Caco-2 (cell line): ENCODE results near the gene ERC2. TPM values are rescaled to one million over a fixed set of nuclear protein-coding genes. Genes with fewer than 3 reads are reported as not detected.

Source experiments
- BruUV-seq: library from RNA; stranded (reverse); fragments of 400-500 nt; replicated peaks from 2 replicates; lab custom pipeline; 2021; lab: Mats Ljungman, UMichigan
- CTCF ChIA-PET: fragments of 300-600 bp; sonication (Branson Sonifier 250); formaldehyde crosslinking; loops from one replicate; lab custom pipeline; 2022; ENCODE audit warnings: antibody characterized with exemption; lab: Charles Lee
- POLR2A ChIA-PET: fragments of 300-600 bp; sonication (Branson Sonifier 250); formaldehyde crosslinking; loops from one replicate; lab custom pipeline; 2022; ENCODE audit warnings: antibody characterized with exemption; lab: Charles Lee
- DNase-seq, 2 experiments: peaks; one replicate each; pipeline versions ENCODE4 v3.0.0 to v3.0.0-alpha.2; 2020 to 2022
- H3K27me3 ChIP-seq: replicated peaks from 2 replicates; pipeline ENCODE4 v1.6.0; 2011; ENCODE audit warnings: low read length; ENCODE audit not compliant: control insufficient read depth, insufficient read depth
- H3K36me3 ChIP-seq: 2 replicates; pipeline ENCODE4 v1.5.1; 2011; ENCODE audit warnings: low read length; ENCODE audit not compliant: control insufficient read depth, insufficient read depth
- H3K4me1 ChIP-seq: fragments of 250-450 bp; sonication (Bioruptor Pico); 2 replicates; pipeline ENCODE4 v1.5.1; 2020; ENCODE audit warnings: mild to moderate bottlenecking
- H3K4me3 ChIP-seq: 2 replicates; pipeline ENCODE4 v1.5.1; 2011; ENCODE audit warnings: low read depth, mild to moderate bottlenecking, control low read depth, low read length
- H3K9me3 ChIP-seq: fragments of 250-450 bp; sonication (Bioruptor Pico); 2 replicates; pipeline ENCODE4 v1.5.1; 2020; ENCODE audit warnings: mild to moderate bottlenecking, moderate library complexity
- H3K27ac Mint-ChIP-seq: one replicate; pipeline ENCODE4 v1.8.0; 2022; ENCODE audit warnings: mixed read lengths; ENCODE audit not compliant: unreplicated experiment
- H3K27me3 Mint-ChIP-seq: one replicate; pipeline ENCODE4 v1.8.0; 2022; ENCODE audit warnings: mixed read lengths; ENCODE audit not compliant: insufficient read depth, unreplicated experiment
- H3K36me3 Mint-ChIP-seq: one replicate; pipeline ENCODE4 v1.8.0; 2022; ENCODE audit warnings: mild to moderate bottlenecking, mixed read lengths; ENCODE audit not compliant: insufficient read depth, unreplicated experiment
- H3K4me1 Mint-ChIP-seq: one replicate; pipeline ENCODE4 v1.8.0; 2022; ENCODE audit warnings: low read depth, mixed read lengths; ENCODE audit not compliant: unreplicated experiment
- H3K4me3 Mint-ChIP-seq: one replicate; pipeline ENCODE4 v1.8.0; 2022; ENCODE audit warnings: mild to moderate bottlenecking, moderate library complexity, mixed read lengths; ENCODE audit not compliant: unreplicated experiment
- H3K9me3 Mint-ChIP-seq: one replicate; pipeline ENCODE4 v1.8.0; 2022; ENCODE audit warnings: mixed read lengths; ENCODE audit not compliant: unreplicated experiment
- intact Hi-C: fragments of 100-400 bp; cut with micrococcal nuclease; formaldehyde crosslinking; loops from one replicate; pipeline ENCODE4 v1.10.0; 2022; ENCODE audit not compliant: unreplicated experiment
- total RNA-seq: library from RNA; stranded (reverse); gene quantifications from 2 replicates; pipeline ENCODE4 v1.2.3, GENCODE V29; 2022
- TF ChIP-seq, protein P1 (sequence below), 2 experiments: fragments of 200-600 bp in 1 of 2; IDR thresholded peaks; 1 replicate in 1 of 2; 2 replicates in 1 of 2; pipeline versions ENCODE4 v1.5.1 to v1.8.0; 2011 to 2022; ENCODE audit warnings: antibody characterized with exemption in 1 of 2, control low read depth in 1 of 2, inconsistent platforms in 1 of 2, low read depth in 1 of 2, low read length in 1 of 2, mild to moderate bottlenecking in 1 of 2, moderate library complexity in 1 of 2; ENCODE audit not compliant: insufficient read depth in 1 of 2, severe bottlenecking in 1 of 2, unreplicated experiment in 1 of 2

Gene ERC2
- total RNA-seq, 1 experiment from 2014 or later = 0.54 TPM

DNA sequence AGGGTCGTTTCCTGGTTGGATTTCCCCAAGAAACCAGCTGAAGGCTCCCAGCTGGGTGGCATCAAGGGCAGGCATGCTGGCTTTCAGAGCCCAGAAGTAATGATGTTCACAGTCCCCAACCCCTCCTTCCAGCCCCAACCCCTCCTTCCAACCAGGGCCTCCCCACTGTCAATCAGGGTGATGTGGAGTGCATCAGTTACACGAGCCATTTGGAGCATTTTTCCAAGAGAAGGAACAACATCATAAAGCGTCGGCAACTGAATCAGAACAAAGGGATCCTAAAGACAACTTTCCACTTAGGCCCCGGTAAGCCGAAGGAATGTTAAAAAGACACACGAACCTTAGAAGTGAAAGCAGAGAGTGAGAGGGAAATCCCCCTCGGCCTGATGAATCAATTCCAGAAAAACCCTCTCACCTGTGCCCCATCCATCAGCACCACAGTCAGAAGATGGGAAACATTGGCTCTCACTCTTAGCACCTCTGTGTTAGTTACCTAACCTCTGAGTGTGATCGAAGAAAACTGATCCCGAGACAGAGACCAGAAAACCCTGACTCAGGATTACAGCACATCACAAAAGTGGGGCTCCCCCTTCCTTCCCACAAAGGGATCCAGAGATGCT lies 880.0 kb downstream of the ERC2 start:
- intact Hi-C loops = no loop called here
- POLR2A ChIA-PET = no interaction called here
- no peaks in the 10 kb centered on the region for H3K36me3 Mint-ChIP-seq
- BruUV-seq = no TSS peak
- Histone ChIP-seq H3K36me3 (no peaks in the 10 kb centered on the region), H3K4me1 (no peaks in the 10 kb centered on the region), H3K27me3 (no peaks in the 10 kb centered on the region), H3K4me3 (no peak overlapping the region), H3K9me3 (no peaks in the 10 kb centered on the region)
- no peaks in the 10 kb centered on the region for H3K9me3 Mint-ChIP-seq
- no peak for DNase-seq
- no peak overlapping the region for H3K4me3 Mint-ChIP-seq
- CTCF ChIA-PET = no interaction called here
- H3K4me1 Mint-ChIP-seq = peaks cover 5% of the 10 kb centered on the region
- no peak overlapping the region for H3K27ac Mint-ChIP-seq
- TF ChIP-seq, protein P1, sequence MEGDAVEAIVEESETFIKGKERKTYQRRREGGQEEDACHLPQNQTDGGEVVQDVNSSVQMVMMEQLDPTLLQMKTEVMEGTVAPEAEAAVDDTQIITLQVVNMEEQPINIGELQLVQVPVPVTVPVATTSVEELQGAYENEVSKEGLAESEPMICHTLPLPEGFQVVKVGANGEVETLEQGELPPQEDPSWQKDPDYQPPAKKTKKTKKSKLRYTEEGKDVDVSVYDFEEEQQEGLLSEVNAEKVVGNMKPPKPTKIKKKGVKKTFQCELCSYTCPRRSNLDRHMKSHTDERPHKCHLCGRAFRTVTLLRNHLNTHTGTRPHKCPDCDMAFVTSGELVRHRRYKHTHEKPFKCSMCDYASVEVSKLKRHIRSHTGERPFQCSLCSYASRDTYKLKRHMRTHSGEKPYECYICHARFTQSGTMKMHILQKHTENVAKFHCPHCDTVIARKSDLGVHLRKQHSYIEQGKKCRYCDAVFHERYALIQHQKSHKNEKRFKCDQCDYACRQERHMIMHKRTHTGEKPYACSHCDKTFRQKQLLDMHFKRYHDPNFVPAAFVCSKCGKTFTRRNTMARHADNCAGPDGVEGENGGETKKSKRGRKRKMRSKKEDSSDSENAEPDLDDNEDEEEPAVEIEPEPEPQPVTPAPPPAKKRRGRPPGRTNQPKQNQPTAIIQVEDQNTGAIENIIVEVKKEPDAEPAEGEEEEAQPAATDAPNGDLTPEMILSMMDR (IDR thresholded peaks at IDR 0.05; ENCODE audit: insufficient read depth in 1 of 2, low read depth in 1 of 2, low read length in 1 of 2, severe bottlenecking in 1 of 2, unreplicated experiment in 1 of 2) = no peak
- H3K27me3 Mint-ChIP-seq = peaks cover 2% of the 10 kb centered on the region

- Histone ChIP-seq H3K9me3 (no peaks in the 10 kb centered on the region), H3K27me3 (no peaks in the 10 kb centered on the region), H3K4me3 (no peak overlapping the region), H3K4me1 (no peaks in the 10 kb centered on the region), H3K36me3 (no peaks in the 10 kb centered on the region)
- no peak for DNase-seq
- ChIA-PET POLR2A (no interaction called here), CTCF (no interaction called here)
- TF ChIP-seq, protein P1 (IDR thresholded peaks at IDR 0.05; ENCODE audit: insufficient read depth in 1 of 2, low read depth in 1 of 2, low read length in 1 of 2, severe bottlenecking in 1 of 2, unreplicated experiment in 1 of 2) = no peak
- peaks cover 2% of the 10 kb centered on the region for H3K27me3 Mint-ChIP-seq
- H3K36me3 Mint-ChIP-seq = no peaks in the 10 kb centered on the region
- H3K4me1 Mint-ChIP-seq = no peaks in the 10 kb centered on the region
- no peaks in the 10 kb centered on the region for H3K9me3 Mint-ChIP-seq
- BruUV-seq = no TSS peak
- H3K4me3 Mint-ChIP-seq = no peak overlapping the region
- intact Hi-C loops = no loop called here
- no peak overlapping the region for H3K27ac Mint-ChIP-seq
Measured at GRCh38 chr3:55585856-55586255, 882.4 kb downstream of the ERC2 start.

- H3K9me3 ChIP-seq = no peaks in the 10 kb centered on the region
- H3K9me3 Mint-ChIP-seq = no peaks in the 10 kb centered on the region
- H3K4me1 ChIP-seq = no peaks in the 10 kb centered on the region
- POLR2A ChIA-PET = no interaction called here
- no peak overlapping the region for H3K4me3 Mint-ChIP-seq
- H3K27me3 Mint-ChIP-seq = peaks cover 2% of the 10 kb centered on the region
- no peak overlapping the region for H3K27ac Mint-ChIP-seq
- CTCF ChIA-PET = no interaction called here
- H3K4me1 Mint-ChIP-seq = no peaks in the 10 kb centered on the region
- H3K4me3 ChIP-seq = no peak overlapping the region
- TF ChIP-seq, protein P1 (IDR thresholded peaks at IDR 0.05; ENCODE audit: insufficient read depth in 1 of 2, low read depth in 1 of 2, low read length in 1 of 2, severe bottlenecking in 1 of 2, unreplicated experiment in 1 of 2) = no peak
- H3K27me3 ChIP-seq = no peaks in the 10 kb centered on the region
- DNase-seq = no peak
- no peaks in the 10 kb centered on the region for H3K36me3 Mint-ChIP-seq
- intact Hi-C loops = no loop called here
- no TSS peak for BruUV-seq
- no peaks in the 10 kb centered on the region for H3K36me3 ChIP-seq
Measured at GRCh38 chr3:55584716-55585368, 883.4 kb downstream of the ERC2 start.
